GM12878 (cell line): ENCODE data around the gene ERI2. TPM values are rescaled to one million over a fixed set of nuclear protein-coding genes. Genes with fewer than 3 reads are reported as not detected.

ENCODE experiments used
- CBFB ChIP-seq: IDR thresholded peaks from 2 replicates; pipeline ENCODE4 v1.6.1; 2016; ENCODE audit warnings: antibody characterized with exemption, low read depth
- CEBPB ChIP-seq, 2 experiments: fragments of 150-350 bp in 1 of 2; IDR thresholded peaks; 2 replicates each; pipeline ENCODE4 v1.6.1; 2012 to 2014; ENCODE audit warnings: low read depth in 2 of 2, low read length in 2 of 2, borderline replicate concordance in 1 of 2, inconsistent platforms in 1 of 2
- CHD1 ChIP-seq: IDR thresholded peaks from 2 replicates; pipeline ENCODE4 v1.6.1; 2012; ENCODE audit warnings: low read depth, low read length, improper control_type of control experiment
- GATAD2B ChIP-seq: fragments of 450-650 bp; conservative IDR thresholded peaks from 2 replicates; pipeline ENCODE4 v1.6.1; 2017; ENCODE audit warnings: low read depth, mild to moderate bottlenecking, moderate library complexity
- JUNB ChIP-seq: IDR thresholded peaks from 2 replicates; pipeline ENCODE4 v1.6.1; 2016; ENCODE audit warnings: antibody characterized with exemption, mild to moderate bottlenecking
- JUND ChIP-seq: IDR thresholded peaks from 2 replicates; pipeline ENCODE4 v1.6.1; 2012; ENCODE audit warnings: low read depth, mild to moderate bottlenecking, low read length, improper control_type of control experiment, moderate library complexity
- MEF2A ChIP-seq: IDR thresholded peaks from 2 replicates; pipeline ENCODE4 v1.6.1; 2011; ENCODE audit warnings: low read depth, mild to moderate bottlenecking, low read length, moderate library complexity; ENCODE audit not compliant: insufficient read depth
- MEF2B ChIP-seq: fragments of 450-650 bp; IDR thresholded peaks from 2 replicates; pipeline ENCODE4 v1.6.1; 2018; ENCODE audit warnings: mild to moderate bottlenecking, moderate library complexity; ENCODE audit not compliant: partially characterized antibody, poor library complexity, severe bottlenecking
- MYC ChIP-seq: IDR thresholded peaks from 2 replicates; pipeline ENCODE4 v1.6.1; 2011; ENCODE audit warnings: mild to moderate bottlenecking, low read length, moderate library complexity, inconsistent platforms; ENCODE audit not compliant: insufficient read depth, insufficient replicate concordance, insufficient read length, severe bottlenecking
- PAX5 ChIP-seq: IDR thresholded peaks from 2 replicates; pipeline ENCODE4 v1.6.1; 2011; ENCODE audit warnings: low read depth, low read length, borderline replicate concordance
- PAX8 ChIP-seq: fragments of 450-650 bp; IDR thresholded peaks from 2 replicates; pipeline ENCODE4 v1.6.1; 2017; ENCODE audit warnings: mild to moderate bottlenecking, moderate library complexity
- PML ChIP-seq: IDR thresholded peaks from 2 replicates; pipeline ENCODE4 v1.6.1; 2012; ENCODE audit warnings: low read length, inconsistent platforms
- RBBP5 ChIP-seq: fragments of 200-600 bp; sonication (generic); conservative IDR thresholded peaks from 2 replicates; pipeline ENCODE4 v1.6.1; 2016
- SMC3 ChIP-seq: IDR thresholded peaks from 2 replicates; pipeline ENCODE4 v1.6.1; 2011; ENCODE audit warnings: low read length, improper control_type of control experiment, borderline replicate concordance
- SREBF1 ChIP-seq: IDR thresholded peaks from 2 replicates; pipeline ENCODE4 v1.6.1; 2012; ENCODE audit warnings: mild to moderate bottlenecking, low read length
- TARDBP ChIP-seq: IDR thresholded peaks from 2 replicates; pipeline ENCODE4 v1.6.1; 2016; ENCODE audit warnings: borderline replicate concordance
- WRNIP1 ChIP-seq: IDR thresholded peaks from 2 replicates; pipeline ENCODE4 v1.6.1; 2011; ENCODE audit warnings: low read depth, low read length, improper control_type of control experiment, borderline replicate concordance
- YY1 ChIP-seq: IDR thresholded peaks from 2 replicates; pipeline ENCODE4 v1.6.1; 2011; ENCODE audit warnings: low read depth, mild to moderate bottlenecking, low read length
- ZNF24 ChIP-seq: fragments of 450-650 bp; IDR thresholded peaks from 2 replicates; pipeline ENCODE4 v1.6.1; 2017; ENCODE audit warnings: antibody characterized with exemption, mild to moderate bottlenecking
- ZNF384 ChIP-seq: IDR thresholded peaks from 2 replicates; pipeline ENCODE4 v1.6.1; 2012; ENCODE audit warnings: low read depth, mild to moderate bottlenecking, low read length, improper control_type of control experiment, borderline replicate concordance
- ZSCAN29 ChIP-seq: fragments of 450-650 bp; IDR thresholded peaks from 2 replicates; pipeline ENCODE4 v1.6.1; 2017; ENCODE audit warnings: mild to moderate bottlenecking, moderate library complexity
- polyA plus RNA-seq, 11 experiments: library from polyadenylated mRNA; depleted of rRNA in 4 of 11; unstranded in 6 of 11; stranded (reverse) in 5 of 11; fragments of >200 nt; fragmentation: Nextera tagmentation in 4 of 11; fragmentation: Illumina TruSeq in 1 of 11; extraction: Ambion mirVana in 4 of 11; extraction: Trizol in 1 of 11; gene quantifications; 1 replicate in 1 of 11; 2 replicates in 10 of 11; pipeline versions ENCODE4 v1.2.1 to v1.2.3, GENCODE V29; 2011 to 2016; ENCODE audit warnings: inconsistent platforms in 2 of 11, missing spikeins in 2 of 11, low read depth in 1 of 11
- total RNA-seq, 4 experiments: library from RNA; depleted of rRNA in 3 of 4; stranded (reverse); fragments of >200 nt in 3 of 4; fragmentation: Illumina TruSeq in 1 of 4; extraction: Trizol in 1 of 4; gene quantifications; 2 replicates each; pipeline versions ENCODE4 v1.2.1 to v1.2.3, GENCODE V29; 2013 to 2021
- TF ChIP-seq, protein P1 (sequence below): fragments of 450-650 bp; formaldehyde crosslinking; IDR thresholded peaks from 2 replicates; pipeline ENCODE4 v1.4.0; 2022; ENCODE audit warnings: mild to moderate bottlenecking, moderate library complexity
- TF ChIP-seq, protein P2 (sequence below): fragments of 450-650 bp; IDR thresholded peaks from 2 replicates; pipeline ENCODE4 v1.6.1; 2017; ENCODE audit warnings: mild to moderate bottlenecking, moderate library complexity

Gene ERI2
- total and polyA plus RNA-seq, 10 of the 15 experiments (the other 5 are each of a cell fraction or from before 2014, with no cell fraction given), result 7.7 to 35.5 (median 19.2) TPM

DNA sequence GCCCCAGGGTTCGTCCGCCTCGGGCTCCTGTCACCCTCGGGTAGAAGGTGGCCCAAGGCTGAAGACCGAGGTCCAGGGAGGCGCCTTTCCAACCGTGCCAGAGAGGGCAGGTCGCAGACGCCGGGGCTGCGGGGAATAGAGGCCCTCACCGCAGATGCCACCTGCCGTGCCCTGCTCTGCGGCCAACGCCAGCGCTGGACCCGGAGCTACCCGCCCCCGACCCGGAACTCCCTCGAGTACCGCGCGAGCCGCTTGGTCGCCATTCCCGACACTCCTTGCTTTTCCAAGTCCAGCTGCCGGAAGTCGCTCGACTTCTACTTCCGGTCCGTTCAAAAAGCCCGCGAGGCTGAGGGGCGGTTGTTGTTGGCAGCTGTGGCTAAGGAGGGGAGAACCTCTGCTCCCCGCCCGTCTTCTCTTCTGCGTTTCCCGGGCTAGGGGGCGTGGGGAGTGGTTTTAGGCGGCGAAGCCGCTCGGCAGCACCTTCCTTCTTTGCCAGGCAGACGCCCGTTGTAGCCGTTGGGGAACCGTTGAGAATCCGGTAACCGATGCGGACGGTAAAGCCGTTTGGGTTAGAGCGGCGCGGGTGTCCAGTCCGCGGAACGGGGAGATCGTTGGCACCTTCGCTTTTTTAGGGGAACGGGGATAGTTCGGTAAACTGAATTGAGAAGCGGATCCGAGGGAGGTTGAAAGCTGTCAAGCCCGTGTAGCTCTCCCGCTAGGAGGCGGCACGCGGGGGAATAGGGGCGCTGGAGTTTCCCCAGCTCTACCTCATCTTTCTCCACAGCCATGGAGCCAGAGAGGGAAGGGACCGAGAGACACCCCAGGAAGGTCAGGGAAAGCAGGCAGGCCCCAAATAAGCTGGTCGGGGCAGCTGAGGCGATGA, at the start of gene ERI2, which contains the start of gene REXO5 (continued):
- TF ChIP-seq GATAD2B (0 out of 2 replicates have a peak, but pooled peaks have one; percentile 24), PAX8 (no peak), ZNF384 (no peak), WRNIP1 (no peak), JUND (no peak), JUNB (no peak), MEF2B (no peak), YY1 (peak; percentile 89), CEBPB (IDR thresholded peaks at IDR 0.05; ENCODE audit: borderline replicate concordance in 1 of 2, low read depth in 2 of 2, low read length in 2 of 2) (no peak), ZSCAN29 (peak; percentile 29; the same call in 1 of the 2 replicates), PAX5 (no peak), MEF2A (0 out of 2 replicates have a peak, but pooled peaks have one; percentile 44), RBBP5 (no peak), PML (0 out of 2 replicates have a peak, but pooled peaks have one; percentile 51), SREBF1 (no peak), ZNF24 (no peak), CBFB (peak; percentile 64; the same call in 1 of the 2 replicates), SMC3 (peak; percentile 30; the same call in 1 of the 2 replicates), CHD1 (no peak), MYC (no peak), TARDBP (no peak)
- TF ChIP-seq, protein P1, sequence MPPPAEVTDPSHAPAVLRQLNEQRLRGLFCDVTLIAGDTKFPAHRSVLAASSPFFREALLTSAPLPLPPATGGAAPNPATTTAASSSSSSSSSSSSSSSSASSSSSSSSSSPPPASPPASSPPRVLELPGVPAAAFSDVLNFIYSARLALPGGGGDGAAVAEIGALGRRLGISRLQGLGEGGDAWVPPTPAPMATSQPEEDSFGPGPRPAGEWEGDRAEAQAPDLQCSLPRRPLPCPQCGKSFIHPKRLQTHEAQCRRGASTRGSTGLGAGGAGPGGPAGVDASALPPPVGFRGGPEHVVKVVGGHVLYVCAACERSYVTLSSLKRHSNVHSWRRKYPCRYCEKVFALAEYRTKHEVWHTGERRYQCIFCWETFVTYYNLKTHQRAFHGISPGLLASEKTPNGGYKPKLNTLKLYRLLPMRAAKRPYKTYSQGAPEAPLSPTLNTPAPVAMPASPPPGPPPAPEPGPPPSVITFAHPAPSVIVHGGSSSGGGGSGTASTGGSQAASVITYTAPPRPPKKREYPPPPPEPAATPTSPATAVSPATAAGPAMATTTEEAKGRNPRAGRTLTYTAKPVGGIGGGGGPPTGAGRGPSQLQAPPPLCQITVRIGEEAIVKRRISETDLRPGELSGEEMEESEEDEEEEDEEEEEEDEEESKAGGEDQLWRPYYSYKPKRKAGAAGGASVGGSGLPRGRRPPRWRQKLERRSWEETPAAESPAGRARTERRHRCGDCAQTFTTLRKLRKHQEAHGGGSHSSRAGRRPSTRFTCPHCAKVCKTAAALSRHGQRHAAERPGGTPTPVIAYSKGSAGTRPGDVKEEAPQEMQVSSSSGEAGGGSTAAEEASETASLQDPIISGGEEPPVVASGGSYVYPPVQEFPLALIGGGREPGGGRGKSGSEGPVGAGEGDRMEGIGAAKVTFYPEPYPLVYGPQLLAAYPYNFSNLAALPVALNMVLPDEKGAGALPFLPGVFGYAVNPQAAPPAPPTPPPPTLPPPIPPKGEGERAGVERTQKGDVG (CRISPR knock-in tag), result no peak
- TF ChIP-seq, protein P2, sequence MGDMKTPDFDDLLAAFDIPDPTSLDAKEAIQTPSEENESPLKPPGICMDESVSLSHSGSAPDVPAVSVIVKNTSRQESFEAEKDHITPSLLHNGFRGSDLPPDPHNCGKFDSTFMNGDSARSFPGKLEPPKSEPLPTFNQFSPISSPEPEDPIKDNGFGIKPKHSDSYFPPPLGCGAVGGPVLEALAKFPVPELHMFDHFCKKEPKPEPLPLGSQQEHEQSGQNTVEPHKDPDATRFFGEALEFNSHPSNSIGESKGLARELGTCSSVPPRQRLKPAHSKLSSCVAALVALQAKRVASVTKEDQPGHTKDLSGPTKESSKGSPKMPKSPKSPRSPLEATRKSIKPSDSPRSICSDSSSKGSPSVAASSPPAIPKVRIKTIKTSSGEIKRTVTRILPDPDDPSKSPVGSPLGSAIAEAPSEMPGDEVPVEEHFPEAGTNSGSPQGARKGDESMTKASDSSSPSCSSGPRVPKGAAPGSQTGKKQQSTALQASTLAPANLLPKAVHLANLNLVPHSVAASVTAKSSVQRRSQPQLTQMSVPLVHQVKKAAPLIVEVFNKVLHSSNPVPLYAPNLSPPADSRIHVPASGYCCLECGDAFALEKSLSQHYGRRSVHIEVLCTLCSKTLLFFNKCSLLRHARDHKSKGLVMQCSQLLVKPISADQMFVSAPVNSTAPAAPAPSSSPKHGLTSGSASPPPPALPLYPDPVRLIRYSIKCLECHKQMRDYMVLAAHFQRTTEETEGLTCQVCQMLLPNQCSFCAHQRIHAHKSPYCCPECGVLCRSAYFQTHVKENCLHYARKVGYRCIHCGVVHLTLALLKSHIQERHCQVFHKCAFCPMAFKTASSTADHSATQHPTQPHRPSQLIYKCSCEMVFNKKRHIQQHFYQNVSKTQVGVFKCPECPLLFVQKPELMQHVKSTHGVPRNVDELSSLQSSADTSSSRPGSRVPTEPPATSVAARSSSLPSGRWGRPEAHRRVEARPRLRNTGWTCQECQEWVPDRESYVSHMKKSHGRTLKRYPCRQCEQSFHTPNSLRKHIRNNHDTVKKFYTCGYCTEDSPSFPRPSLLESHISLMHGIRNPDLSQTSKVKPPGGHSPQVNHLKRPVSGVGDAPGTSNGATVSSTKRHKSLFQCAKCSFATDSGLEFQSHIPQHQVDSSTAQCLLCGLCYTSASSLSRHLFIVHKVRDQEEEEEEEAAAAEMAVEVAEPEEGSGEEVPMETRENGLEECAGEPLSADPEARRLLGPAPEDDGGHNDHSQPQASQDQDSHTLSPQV, result no peak
